ENCODE data around the gene ZPR1.

The ZPR1 gene

GRCh38 chr11:116742104-116742503, 45.7 kb downstream of the ZPR1 start:
- no peak for DNase-seq

GRCh38 chr11:116740741-116741140, 47.1 kb downstream of the ZPR1 start:
- no peak for DNase-seq

- DNase-seq, result no peak
Measured at GRCh38 chr11:116738975-116739374, 48.8 kb downstream of the ZPR1 start.

GRCh38 chr11:116736763-116737162, 51.1 kb downstream of the ZPR1 start:
- DNase-seq, result no peak

GRCh38 chr11:116733969-116734508, 53.8 kb downstream of the ZPR1 start:
- no peak for DNase-seq

- no peak for DNase-seq
Measured at GRCh38 chr11:116733043-116733755, 54.6 kb downstream of the ZPR1 start.

GRCh38 chr11:116732271-116733042, 55.4 kb downstream of the ZPR1 start:
- peak; percentile 59 for DNase-seq

- no peak for DNase-seq
Measured at GRCh38 chr11:116731821-116732220, 56.0 kb downstream of the ZPR1 start.

- DNase-seq, result no peak
Measured at GRCh38 chr11:116731097-116731761, 56.6 kb downstream of the ZPR1 start.

- no peak for DNase-seq
Measured at GRCh38 chr11:116730601-116731000, 57.2 kb downstream of the ZPR1 start.

GRCh38 chr11:116730241-116730561, 57.6 kb downstream of the ZPR1 start:
- no peak for DNase-seq

- DNase-seq, result no peak
Measured at GRCh38 chr11:116729501-116730240, 58.2 kb downstream of the ZPR1 start.

- no peak for DNase-seq
Measured at GRCh38 chr11:116727990-116728389, 59.8 kb downstream of the ZPR1 start.

GRCh38 chr11:116725434-116726221, 62.2 kb downstream of the ZPR1 start:
- DNase-seq, result no peak

GRCh38 chr11:116724813-116725212, 63.0 kb downstream of the ZPR1 start:
- no peak for DNase-seq

Data from NCI-H510A treated with DMSO at 0.1 percent for 48 hours (cell line).